ENCODE measurements around the gene NSL1. TPM values are rescaled to one million over a fixed set of nuclear protein-coding genes. Genes with fewer than 3 reads are reported as not detected.
"Not testable (repeated sequence)": the region's sequence is repeated elsewhere in the genome, so short reads cannot be mapped to it uniquely, and the experiment has no call there.

Gene NSL1
- total RNA-seq, 5 donors from 2014 or later (not counting 1 experiment from before 2014, with no cell fraction given): 24.2 to 37.8 (median 29.7) TPM

GRCh38 chr1:212769459-212770167 lies 22.0 kb downstream of the NSL1 start:
- Histone ChIP-seq H3K27me3 (replicated peaks in 1 of 2; ENCODE audit: control insufficient read depth in 2 of 2, extremely low read depth in 1 of 2, insufficient read depth in 2 of 2, low read length in 1 of 2) (no peaks in the 10 kb centered on the region), H3K9me3 (peaks cover 8% of the 10 kb centered on the region), H3K27ac (ENCODE audit: low read length) (no peak overlapping the region), H3K4me3 (ENCODE audit: control insufficient read depth in 1 of 2, extremely low read depth in 1 of 2, low read length in 1 of 2) (no peak overlapping the region), H3K4me1 (ENCODE audit: control insufficient read depth in 1 of 2, extremely low read depth in 1 of 2, insufficient read depth in 2 of 2, low read length in 2 of 2) (no peaks in the 10 kb centered on the region), H3K36me3 (ENCODE audit: control insufficient read depth in 2 of 2, extremely low read depth in 1 of 2, insufficient read depth in 1 of 2, low read length in 1 of 2) (peaks cover 0 to 8% of the 10 kb centered on the region in 2 donors)
- CTCF ChIA-PET: interaction anchor here (0.6 to 2.1 kb wide), 4 partner anchors 12 to 220 kb away, joined by 3 to 8 read pairs (median 4); no protein-coding TSS in a partner anchor
- H3K27ac Mint-ChIP-seq: peak overlapping the region in 1 of 2 donors; percentile 59
- DNase-seq (no peak), ATAC-seq (replicated peaks in 1 of 4) (no peak)
- POLR2A ChIA-PET: interaction anchor here (0.7 kb wide), 2 partner anchors 46 to 230 kb away, joined by 4 read pairs; no protein-coding TSS in a partner anchor
- H3K36me3 Mint-ChIP-seq: peaks cover 78% of the 10 kb centered on the region
- H3K9me3 Mint-ChIP-seq: peaks cover 11 to 44% (median 21%) of the 10 kb centered on the region in 3 donors
- no peak overlapping the region for H3K4me3 Mint-ChIP-seq
- WGBS (ENCODE audit: insufficient coverage): no CpG with 5 or more reads among the region's 1 CpG
- peaks cover 36 to 51% (median 38%) of the 10 kb centered on the region in 3 donors for H3K4me1 Mint-ChIP-seq
- H3K27me3 Mint-ChIP-seq: no peaks in the 10 kb centered on the region

GRCh38 chr1:212766825-212767224 lies 24.8 kb downstream of the NSL1 start:
- H3K36me3 ChIP-seq (ENCODE audit: control insufficient read depth in 2 of 2, extremely low read depth in 1 of 2, insufficient read depth in 1 of 2, low read length in 1 of 2); H3K27me3 ChIP-seq (replicated peaks in 1 of 2; ENCODE audit: control insufficient read depth in 2 of 2, extremely low read depth in 1 of 2, insufficient read depth in 2 of 2, low read length in 1 of 2); H3K27me3 Mint-ChIP-seq; ATAC-seq (replicated peaks in 1 of 4); CTCF ChIA-PET; H3K4me1 ChIP-seq (ENCODE audit: control insufficient read depth in 1 of 2, extremely low read depth in 1 of 2, insufficient read depth in 2 of 2, low read length in 2 of 2); POLR2A ChIA-PET; H3K4me3 Mint-ChIP-seq; H3K27ac ChIP-seq (ENCODE audit: low read length); H3K9me3 ChIP-seq; DNase-seq; H3K4me3 ChIP-seq (ENCODE audit: control insufficient read depth in 1 of 2, extremely low read depth in 1 of 2, low read length in 1 of 2): not testable (repeated sequence)
- H3K27ac Mint-ChIP-seq: peak overlapping the region in 1 of 2 donors; percentile 28
- H3K36me3 Mint-ChIP-seq: peaks cover 79% of the 10 kb centered on the region
- WGBS (ENCODE audit: insufficient coverage): no CpG with 5 or more reads among the region's 2 CpGs
- peaks cover 33 to 46% (median 36%) of the 10 kb centered on the region in 3 donors for H3K4me1 Mint-ChIP-seq
- peaks cover 11 to 41% (median 19%) of the 10 kb centered on the region in 3 donors for H3K9me3 Mint-ChIP-seq

GRCh38 chr1:212764718-212765281 lies 26.8 kb downstream of the NSL1 start:
- H3K27ac Mint-ChIP-seq: peak overlapping the region in 1 of 2 donors; percentile 11
- CTCF ChIA-PET: interaction anchor here in 1 of 2 donors (2.3 kb wide), 1 partner anchor 13 kb away, joined by 7 read pairs; no protein-coding TSS in a partner anchor
- POLR2A ChIA-PET; H3K27me3 ChIP-seq (replicated peaks in 1 of 2; ENCODE audit: control insufficient read depth in 2 of 2, extremely low read depth in 1 of 2, insufficient read depth in 2 of 2, low read length in 1 of 2); H3K9me3 ChIP-seq; DNase-seq; H3K36me3 ChIP-seq (ENCODE audit: control insufficient read depth in 2 of 2, extremely low read depth in 1 of 2, insufficient read depth in 1 of 2, low read length in 1 of 2); H3K4me3 ChIP-seq (ENCODE audit: control insufficient read depth in 1 of 2, extremely low read depth in 1 of 2, low read length in 1 of 2); ATAC-seq (replicated peaks in 1 of 4); H3K4me3 Mint-ChIP-seq; H3K27ac ChIP-seq (ENCODE audit: low read length); H3K27me3 Mint-ChIP-seq; H3K4me1 ChIP-seq (ENCODE audit: control insufficient read depth in 1 of 2, extremely low read depth in 1 of 2, insufficient read depth in 2 of 2, low read length in 2 of 2): not testable (repeated sequence)
- peaks cover 35 to 49% (median 40%) of the 10 kb centered on the region in 3 donors for H3K4me1 Mint-ChIP-seq
- H3K36me3 Mint-ChIP-seq: peaks cover 69% of the 10 kb centered on the region
- WGBS (ENCODE audit: insufficient coverage): no CpG with 5 or more reads among the region's 1 CpG
- H3K9me3 Mint-ChIP-seq: peaks cover 11 to 31% (median 15%) of the 10 kb centered on the region in 3 donors

- Mint-ChIP-seq H3K36me3 (peaks cover 53% of the 10 kb centered on the region), H3K9me3 (peaks cover 6 to 14% (median 8%) of the 10 kb centered on the region in 3 donors), H3K27me3 (no peaks in the 10 kb centered on the region), H3K4me3 (no peak overlapping the region), H3K4me1 (peaks cover 24 to 50% (median 41%) of the 10 kb centered on the region in 3 donors), H3K27ac (no peak overlapping the region)
- peaks cover 0 to 8% of the 10 kb centered on the region in 2 experiments for H3K4me1 ChIP-seq (ENCODE audit: control insufficient read depth in 1 of 2, extremely low read depth in 1 of 2, insufficient read depth in 2 of 2, low read length in 2 of 2)
- no peak for DNase-seq
- no peak overlapping the region for H3K27ac ChIP-seq (ENCODE audit: low read length)
- 97% methylated on average over 6 of the region's 9 CpGs for WGBS (ENCODE audit: insufficient coverage)
- H3K27me3 ChIP-seq (replicated peaks in 1 of 2; ENCODE audit: control insufficient read depth in 2 of 2, extremely low read depth in 1 of 2, insufficient read depth in 2 of 2, low read length in 1 of 2): no peaks in the 10 kb centered on the region
- ATAC-seq (replicated peaks in 1 of 4): no peak
- ChIA-PET CTCF (interaction anchor here (0.7 to 0.9 kb wide), 2 partner anchors 13 to 14 kb away, joined by 3 to 5 read pairs; no protein-coding TSS in a partner anchor), POLR2A (interaction anchor here in 1 of 2 donors (1.1 kb wide), 1 partner anchor 8 kb away, joined by 6 read pairs; no protein-coding TSS in a partner anchor)
- H3K36me3 ChIP-seq (ENCODE audit: control insufficient read depth in 2 of 2, extremely low read depth in 1 of 2, insufficient read depth in 1 of 2, low read length in 1 of 2): peaks cover 6 to 8% of the 10 kb centered on the region in 2 donors
- H3K4me3 ChIP-seq (ENCODE audit: control insufficient read depth in 1 of 2, extremely low read depth in 1 of 2, low read length in 1 of 2): no peak overlapping the region
- H3K9me3 ChIP-seq: no peaks in the 10 kb centered on the region
These were observed 28.7 kb downstream of the NSL1 start for GRCh38 chr1:212762839-212763238.

GRCh38 chr1:212762234-212762633 lies 29.3 kb downstream of the NSL1 start:
- H3K36me3 Mint-ChIP-seq: peaks cover 47% of the 10 kb centered on the region
- H3K4me1 ChIP-seq (ENCODE audit: control insufficient read depth in 1 of 2, extremely low read depth in 1 of 2, insufficient read depth in 2 of 2, low read length in 2 of 2): peaks cover 0 to 8% of the 10 kb centered on the region in 2 experiments
- H3K27me3 Mint-ChIP-seq: no peaks in the 10 kb centered on the region
- DNase-seq: no peak
- no peak overlapping the region for H3K27ac ChIP-seq (ENCODE audit: low read length)
- WGBS (ENCODE audit: insufficient coverage): no CpG with 5 or more reads among the region's 4 CpGs
- no peaks in the 10 kb centered on the region for H3K9me3 ChIP-seq
- H3K27ac Mint-ChIP-seq: no peak overlapping the region
- peaks cover 22 to 47% (median 38%) of the 10 kb centered on the region in 3 donors for H3K4me1 Mint-ChIP-seq
- H3K9me3 Mint-ChIP-seq: peaks cover 5 to 9% (median 7%) of the 10 kb centered on the region in 3 donors
- no peak overlapping the region for H3K4me3 Mint-ChIP-seq
- no peaks in the 10 kb centered on the region for H3K27me3 ChIP-seq (replicated peaks in 1 of 2; ENCODE audit: control insufficient read depth in 2 of 2, extremely low read depth in 1 of 2, insufficient read depth in 2 of 2, low read length in 1 of 2)
- ATAC-seq (replicated peaks in 1 of 4): no peak
- ChIA-PET POLR2A (interaction anchor here in 1 of 2 donors (0.6 kb wide), 1 partner anchor 14 kb away, joined by 5 read pairs; no protein-coding TSS in a partner anchor), CTCF (interaction anchor here (0.9 to 1.5 kb wide), 5 partner anchors 9 to 61 kb away, joined by 3 to 4 read pairs (median 4); no protein-coding TSS in a partner anchor)
- no peak overlapping the region for H3K4me3 ChIP-seq (ENCODE audit: control insufficient read depth in 1 of 2, extremely low read depth in 1 of 2, low read length in 1 of 2)
- H3K36me3 ChIP-seq (ENCODE audit: control insufficient read depth in 2 of 2, extremely low read depth in 1 of 2, insufficient read depth in 1 of 2, low read length in 1 of 2): peaks cover 6 to 8% of the 10 kb centered on the region in 2 donors

GRCh38 chr1:212760126-212760823 lies 31.3 kb downstream of the NSL1 start:
- peaks cover 22 to 32% (median 31%) of the 10 kb centered on the region in 3 donors for H3K4me1 Mint-ChIP-seq
- no peak overlapping the region for H3K27ac Mint-ChIP-seq
- ATAC-seq (replicated peaks in 1 of 4) (peak in 3 of 4 experiments; percentile 38 to 64 (median 61)), DNase-seq (peak in 31 of 35 experiments; percentile 11 to 69 (median 40))
- no peak overlapping the region for H3K27ac ChIP-seq (ENCODE audit: low read length)
- H3K36me3 ChIP-seq (ENCODE audit: control insufficient read depth in 2 of 2, extremely low read depth in 1 of 2, insufficient read depth in 1 of 2, low read length in 1 of 2): peaks cover 6 to 11% of the 10 kb centered on the region in 2 donors
- H3K4me1 ChIP-seq (ENCODE audit: control insufficient read depth in 1 of 2, extremely low read depth in 1 of 2, insufficient read depth in 2 of 2, low read length in 2 of 2): peaks cover 0 to 8% of the 10 kb centered on the region in 2 experiments
- ChIA-PET CTCF (interaction anchor here in 1 of 2 donors (2.3 kb wide), 1 partner anchor 95 kb away, joined by 8 read pairs; no protein-coding TSS in a partner anchor), POLR2A (no interaction called here)
- H3K4me3 Mint-ChIP-seq: no peak overlapping the region
- WGBS (ENCODE audit: insufficient coverage): 100% methylated on average over 7 of the region's 10 CpGs
- H3K4me3 ChIP-seq (ENCODE audit: control insufficient read depth in 1 of 2, extremely low read depth in 1 of 2, low read length in 1 of 2): no peak overlapping the region
- H3K27me3 Mint-ChIP-seq: no peaks in the 10 kb centered on the region
- H3K9me3 ChIP-seq: no peaks in the 10 kb centered on the region
- H3K27me3 ChIP-seq (replicated peaks in 1 of 2; ENCODE audit: control insufficient read depth in 2 of 2, extremely low read depth in 1 of 2, insufficient read depth in 2 of 2, low read length in 1 of 2): no peaks in the 10 kb centered on the region
- no peaks in the 10 kb centered on the region for H3K9me3 Mint-ChIP-seq
- H3K36me3 Mint-ChIP-seq: peaks cover 39% of the 10 kb centered on the region

All from T-cell (primary cell).